Measurements from ENCODE around the gene RIMBP2.
A peak's percentile ranks its signal among the peaks of the same experiment; 100 is the strongest.

RIMBP2 gene

DNA sequence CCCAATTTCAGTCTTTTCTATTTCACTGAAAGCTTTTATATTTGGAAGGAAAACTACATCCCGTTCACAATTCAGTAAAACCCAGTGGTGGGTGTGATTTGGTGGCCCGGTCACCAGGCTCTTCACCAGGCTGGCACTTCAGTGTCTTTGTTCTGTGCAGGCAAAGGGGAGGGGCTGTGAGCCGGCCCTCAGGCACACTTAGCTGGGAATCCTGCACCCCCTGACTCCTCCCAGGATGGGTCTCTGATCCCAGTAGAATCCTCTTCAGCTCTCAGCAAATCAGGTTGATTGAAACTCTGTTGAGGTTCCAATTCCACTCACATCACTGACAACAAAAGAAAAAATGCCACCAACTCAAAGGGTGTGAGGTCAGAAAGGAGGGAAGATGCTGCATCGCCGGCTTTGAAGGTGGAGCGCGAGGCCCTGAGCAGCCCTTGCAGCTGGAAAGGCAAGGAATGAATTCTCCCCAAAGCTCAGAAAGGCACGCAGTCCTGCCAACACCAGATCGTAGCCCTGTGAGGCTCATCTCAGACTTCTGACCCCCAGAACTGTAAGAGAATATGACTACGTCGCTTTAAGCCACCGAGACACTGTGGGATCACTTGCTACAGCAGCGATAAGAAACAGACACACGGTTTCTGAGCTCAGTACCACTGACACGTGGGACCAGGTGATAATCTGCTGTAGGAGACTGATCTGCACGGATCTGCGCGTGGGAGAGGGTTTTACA, 211.8 kb downstream of the RIMBP2 start:
- DNase-seq (ENCODE audit: low spot score): no peak

DNA sequence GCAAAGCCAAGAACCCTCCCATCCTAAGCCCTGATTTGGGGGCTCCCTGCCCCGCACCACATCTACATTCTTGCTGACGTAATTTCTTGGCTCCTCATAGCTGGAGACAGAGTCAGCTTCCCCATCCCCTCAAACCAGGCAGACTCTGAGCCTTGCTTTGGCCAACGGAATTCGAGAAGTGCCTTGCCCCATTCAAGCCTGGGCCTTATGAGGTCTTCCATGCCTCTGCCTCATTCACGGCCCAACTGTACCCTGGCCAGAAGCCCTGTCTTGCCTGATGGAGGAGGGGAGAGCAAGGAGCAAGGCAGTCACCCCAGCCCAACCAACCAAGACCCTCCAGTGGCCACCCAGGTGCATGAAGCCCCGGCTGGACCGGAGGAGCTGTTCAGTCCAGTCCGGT, 214.3 kb downstream of the RIMBP2 start:
- no peak for DNase-seq (ENCODE audit: low spot score)

DNA sequence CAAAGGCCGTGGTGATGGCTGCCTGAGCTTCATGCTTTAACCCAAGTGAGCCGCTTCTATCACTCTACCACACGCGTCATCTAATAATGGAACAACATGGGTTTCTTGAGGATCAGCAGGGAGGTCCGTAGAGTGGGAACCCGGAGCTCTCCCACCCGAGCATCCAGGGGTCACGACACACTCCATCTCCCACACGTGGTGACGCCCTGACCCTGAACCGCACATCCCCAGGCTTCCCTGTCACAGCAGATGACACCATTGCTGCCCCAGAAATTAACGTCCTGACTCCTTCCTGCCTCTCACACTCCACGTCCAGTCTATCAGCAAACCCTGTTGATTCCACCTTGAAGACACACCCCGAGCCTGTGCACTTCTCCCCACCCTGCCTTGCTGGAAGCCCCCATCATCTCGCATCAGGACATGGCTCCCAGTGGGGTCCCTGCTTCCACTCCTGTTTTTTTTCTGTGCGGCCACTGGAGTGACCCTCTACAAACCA, 215.2 kb downstream of the RIMBP2 start:
- no peak for DNase-seq (ENCODE audit: low spot score)

DNA sequence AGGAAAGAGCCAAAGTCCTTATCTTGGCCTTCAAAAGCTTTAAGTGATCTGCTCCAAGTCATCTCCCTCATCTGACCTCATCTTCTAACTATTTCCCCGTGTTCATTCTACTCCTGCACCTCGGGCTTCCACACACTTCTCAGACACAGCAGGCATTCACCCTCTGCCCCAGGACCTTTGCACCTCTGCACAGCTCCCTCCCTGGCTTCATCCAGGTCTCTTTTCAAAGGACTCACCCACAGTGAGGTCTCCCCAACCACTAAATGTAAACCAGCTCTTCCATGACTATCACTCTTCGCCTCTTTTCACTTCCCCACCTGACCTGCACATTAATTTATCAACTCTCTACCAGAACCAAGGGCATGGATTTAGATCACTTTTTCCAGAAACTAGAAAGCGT, 216.6 kb downstream of the RIMBP2 start:
- no peak for DNase-seq (ENCODE audit: low spot score)

DNA sequence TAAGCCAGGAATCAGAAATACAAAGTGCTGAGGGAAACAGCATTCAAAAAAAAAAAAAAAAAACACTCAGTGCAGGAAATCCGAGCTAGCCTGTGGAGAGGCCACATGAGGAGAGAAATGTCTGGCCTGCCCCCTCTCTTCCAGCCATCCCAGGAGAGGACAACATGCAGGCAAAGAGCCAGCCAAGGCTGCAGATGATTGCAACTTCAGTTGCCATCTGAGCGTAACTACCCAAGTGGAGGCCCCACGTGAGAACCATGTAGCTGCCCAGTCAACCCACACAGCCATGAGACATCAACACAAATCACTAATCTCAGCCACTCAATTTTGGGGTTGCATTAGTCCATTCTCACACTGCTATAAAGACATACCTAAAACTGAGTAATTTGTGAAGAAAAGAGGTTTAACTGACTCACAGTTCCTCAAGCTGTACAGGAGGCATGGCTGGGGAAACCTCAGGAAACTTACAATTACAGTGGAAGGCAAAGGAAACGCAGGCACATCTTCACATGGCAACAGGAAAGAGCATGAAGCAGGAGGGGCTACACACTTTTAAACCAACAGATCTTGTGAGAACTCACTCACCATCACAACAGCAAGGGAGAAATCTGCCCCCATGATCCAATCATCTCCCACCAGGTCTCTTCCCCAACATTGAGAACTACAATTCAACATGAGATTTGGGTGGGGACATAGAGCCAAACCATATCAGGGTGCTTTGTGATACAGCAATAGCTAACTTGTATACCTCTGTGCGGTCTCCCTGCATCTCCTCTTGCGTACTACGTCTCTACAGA, 217.3 kb downstream of the RIMBP2 start:
- DNase-seq (ENCODE audit: low spot score): no peak

DNA sequence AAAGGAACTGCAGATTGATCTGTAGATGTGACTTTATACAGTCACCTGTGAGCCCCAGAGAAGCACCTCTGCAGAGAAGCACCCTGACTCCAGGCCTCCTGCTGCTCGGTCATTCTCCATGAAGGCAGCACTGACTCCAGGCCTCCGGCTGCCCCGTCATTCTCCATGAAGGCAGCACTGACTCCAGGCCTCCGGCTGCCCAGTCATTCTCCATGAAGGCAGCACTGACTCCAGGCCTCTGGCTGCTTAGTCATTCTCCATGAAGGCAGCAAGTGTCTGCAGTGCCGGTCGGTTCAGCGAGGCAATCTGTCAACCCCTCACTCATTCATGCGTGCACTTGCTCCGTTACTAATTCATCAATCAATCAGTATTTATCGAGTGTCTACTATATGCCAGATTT, 218.1 kb downstream of the RIMBP2 start:
- no peak for DNase-seq (ENCODE audit: low spot score)

DNA sequence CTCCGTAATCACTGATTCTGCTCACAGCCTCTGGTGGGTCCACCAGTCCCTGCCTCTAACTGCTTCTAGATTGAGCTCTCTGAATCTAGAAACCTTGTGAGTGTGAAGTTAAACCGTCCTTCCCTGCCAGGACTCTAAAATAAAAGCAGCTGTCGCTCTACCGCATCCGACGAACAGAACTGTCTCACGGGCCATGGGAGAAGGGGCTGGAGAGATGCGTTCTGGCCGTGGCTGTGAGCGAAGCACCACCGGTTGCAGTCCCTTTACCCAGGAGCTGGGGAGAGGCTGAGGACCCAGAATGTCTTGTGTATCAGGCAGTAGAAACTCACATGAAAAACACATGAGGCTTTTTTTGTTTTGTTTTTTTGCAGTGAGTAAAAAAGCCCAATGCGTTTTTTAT, 218.8 kb downstream of the RIMBP2 start:
- DNase-seq (ENCODE audit: low spot score): no peak

DNA sequence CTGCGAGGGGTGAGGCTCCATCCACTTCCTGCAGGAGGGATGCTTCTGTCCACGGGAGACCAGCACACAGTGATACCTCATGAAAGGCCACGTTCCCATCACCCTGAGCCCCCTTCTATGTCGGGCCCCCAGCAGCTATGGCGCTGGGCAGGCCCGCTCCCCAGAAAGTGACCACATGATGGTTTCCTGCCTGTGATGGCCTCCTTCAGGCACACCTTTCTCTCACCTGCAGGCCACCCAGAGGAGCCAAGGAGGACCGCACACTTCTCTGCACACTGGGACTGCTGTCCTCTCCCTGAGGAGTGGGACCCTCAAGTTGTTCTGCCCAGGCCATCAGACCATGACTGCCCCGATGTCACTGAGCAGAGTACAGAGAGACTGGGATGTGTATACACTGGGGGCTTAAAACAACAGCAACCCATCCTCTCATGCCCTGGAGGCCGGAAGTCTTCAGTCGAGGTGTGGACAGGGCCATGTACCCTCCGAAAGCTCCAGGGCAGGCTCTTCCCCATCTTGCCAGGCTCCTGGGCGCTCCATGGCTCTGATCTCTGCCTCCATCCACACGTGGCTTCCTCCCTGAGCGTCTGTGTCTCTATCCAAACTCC, 219.5 kb downstream of the RIMBP2 start:
- DNase-seq (ENCODE audit: low spot score): no peak

DNA sequence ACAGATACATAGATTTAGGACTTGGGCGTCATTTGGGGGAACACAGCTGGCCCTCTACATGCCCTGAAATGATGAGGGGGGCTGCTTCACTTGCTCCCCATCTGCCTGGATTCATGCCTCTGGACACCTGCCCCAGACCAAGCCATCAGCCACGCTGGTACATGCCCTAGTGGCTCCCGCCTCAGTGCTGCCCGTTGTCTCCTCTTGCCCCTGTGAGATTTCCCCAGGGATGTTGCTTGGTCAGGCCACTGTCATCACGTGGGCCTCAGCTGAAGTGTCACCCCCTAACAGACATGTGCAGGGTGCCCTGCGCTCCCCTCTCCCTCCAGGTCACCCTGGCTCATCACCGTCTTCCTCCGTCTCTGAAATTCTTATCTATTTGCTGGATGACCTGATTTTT, 220.9 kb downstream of the RIMBP2 start:
- DNase-seq (ENCODE audit: low spot score): no peak

DNA sequence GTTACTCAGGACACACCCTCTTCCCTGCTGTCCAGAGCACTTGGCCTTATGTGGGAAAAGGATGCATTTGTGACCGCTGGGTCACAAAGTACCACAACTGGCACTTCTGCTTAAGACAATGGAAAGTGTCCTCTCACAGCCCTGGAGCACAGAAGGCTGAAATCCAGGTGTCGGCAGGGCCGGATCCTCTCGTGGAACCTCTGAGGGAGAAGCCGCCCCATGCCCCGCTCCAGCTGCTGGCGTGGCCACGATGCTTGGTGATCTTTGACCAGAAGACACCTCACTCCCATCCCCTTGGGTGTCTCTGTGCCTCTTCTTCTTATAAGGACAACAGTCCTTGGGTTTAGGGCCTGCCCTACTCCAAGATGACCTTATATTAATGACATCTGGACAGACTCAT, 221.4 kb downstream of the RIMBP2 start:
- no peak for DNase-seq (ENCODE audit: low spot score)

DNA sequence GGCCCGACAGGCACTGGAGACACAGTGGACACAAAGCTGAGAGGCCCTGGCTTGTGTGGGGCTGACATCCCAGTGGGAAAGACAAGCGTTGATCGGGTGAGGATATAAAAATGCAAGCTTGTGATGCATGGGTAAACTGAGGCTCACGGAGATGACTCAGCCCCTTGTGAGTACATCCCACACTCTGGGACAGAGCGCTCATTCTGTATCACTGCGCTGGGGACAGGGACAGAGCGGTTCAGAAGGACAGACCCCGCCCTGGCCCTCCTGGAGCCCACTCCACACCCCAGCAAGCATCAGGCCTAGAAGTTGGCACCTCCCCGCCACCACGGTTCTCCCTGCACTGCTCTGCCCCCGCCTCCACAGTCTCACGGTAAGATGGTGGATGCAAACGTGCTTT, 222.1 kb downstream of the RIMBP2 start:
- DNase-seq (ENCODE audit: low spot score): no peak

DNA sequence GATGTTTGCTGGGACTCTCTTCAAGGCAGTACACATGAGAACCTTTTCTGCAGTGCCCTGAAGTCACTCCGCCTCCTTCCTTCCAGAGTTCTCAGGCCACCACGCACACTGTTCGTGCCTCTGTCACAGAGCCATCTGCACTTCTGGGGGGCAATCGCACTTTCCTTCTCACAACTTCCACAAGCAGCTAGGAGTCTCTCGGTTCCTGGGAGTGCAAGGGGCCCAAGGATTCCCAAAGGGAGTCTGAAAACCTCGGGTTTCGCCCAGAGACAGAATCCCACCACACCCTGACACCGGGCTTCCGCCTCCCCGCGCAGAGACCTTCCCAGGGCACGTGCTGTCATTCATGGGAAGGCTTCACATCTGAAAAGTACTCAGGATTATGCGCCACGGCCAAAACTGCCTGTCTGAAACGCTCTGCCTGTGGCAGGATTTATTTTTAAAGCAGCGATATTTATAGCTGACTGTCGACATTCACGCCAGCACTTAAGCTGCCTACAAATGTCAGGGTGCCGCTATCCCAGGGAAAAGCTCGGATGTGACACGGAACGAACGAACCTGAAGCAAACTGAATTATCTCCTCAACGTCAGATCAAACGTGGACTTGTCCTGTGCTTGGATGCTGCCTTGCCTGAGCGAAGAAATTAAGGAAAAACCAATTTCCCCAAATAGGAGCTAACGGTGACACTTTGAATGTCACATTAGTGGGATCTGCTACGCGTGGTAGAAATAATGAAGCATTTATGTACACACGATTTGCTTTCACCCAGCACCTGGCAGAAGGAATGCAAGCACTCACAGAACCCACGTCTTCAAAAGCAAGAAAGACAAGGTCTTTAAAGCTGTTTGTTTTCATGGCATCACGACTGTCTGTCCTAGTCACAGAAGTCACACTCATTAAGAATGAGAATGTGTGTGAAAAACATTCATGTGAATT, 224.4 kb downstream of the RIMBP2 start:
- peak; percentile 47 for DNase-seq (ENCODE audit: low spot score)

DNA sequence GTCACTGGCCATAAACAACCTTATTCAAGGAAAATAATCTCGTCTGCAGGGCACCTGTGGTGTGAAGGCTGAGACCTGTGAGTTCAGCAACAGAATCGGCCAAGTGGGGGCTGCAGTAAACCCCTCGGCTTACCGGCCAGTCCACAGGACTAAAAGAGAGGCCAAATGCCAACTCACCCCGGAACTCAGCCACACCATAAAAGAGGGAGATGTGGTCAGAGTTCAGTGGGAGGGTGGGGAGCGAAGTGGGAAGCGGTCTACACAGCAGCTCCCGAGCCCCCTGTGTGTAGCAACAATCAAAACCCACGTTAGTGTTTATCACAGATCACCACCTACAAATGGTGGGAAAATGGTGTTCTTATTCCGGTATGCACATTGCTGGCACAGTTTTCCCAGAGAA, 225.4 kb downstream of the RIMBP2 start:
- no peak for DNase-seq (ENCODE audit: low spot score)

DNA sequence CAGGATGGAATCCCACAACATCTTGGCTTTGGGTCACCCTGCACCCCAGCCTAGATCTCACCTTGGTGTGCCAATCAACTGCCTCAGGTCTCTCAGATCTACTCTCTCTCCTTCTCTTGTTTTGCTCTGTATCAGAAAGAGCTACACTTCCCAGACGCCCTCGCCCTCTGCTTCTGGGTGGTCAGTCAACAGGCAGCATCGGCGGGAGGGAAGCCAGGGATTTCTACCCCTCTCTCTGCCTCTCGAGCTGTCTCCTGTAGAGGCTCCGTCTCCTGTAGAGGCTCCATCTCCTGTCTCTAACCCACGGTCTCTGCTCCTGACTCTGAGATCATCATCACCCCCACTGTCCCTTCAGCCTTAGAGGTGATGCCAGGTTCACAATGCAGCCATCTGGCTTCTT, 226.8 kb downstream of the RIMBP2 start:
- no peak for DNase-seq (ENCODE audit: low spot score)

DNA sequence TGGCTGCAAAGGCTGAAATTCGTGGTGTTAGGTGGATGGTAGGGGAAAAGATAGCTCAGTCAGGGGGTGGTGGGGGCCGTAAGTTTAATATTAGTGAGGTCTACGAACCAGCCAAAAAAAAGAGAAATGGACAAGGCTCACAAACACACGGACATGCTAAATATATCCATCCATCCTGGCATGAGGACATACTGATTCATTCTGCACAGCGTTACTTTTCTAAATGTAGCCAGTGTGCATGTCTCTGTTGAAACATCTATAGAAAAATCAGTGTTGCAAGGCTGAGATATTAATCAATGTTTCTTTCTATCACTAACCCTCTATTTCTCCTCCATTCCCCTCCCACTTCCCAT, 227.8 kb downstream of the RIMBP2 start:
- no peak for DNase-seq (ENCODE audit: low spot score)

DNA sequence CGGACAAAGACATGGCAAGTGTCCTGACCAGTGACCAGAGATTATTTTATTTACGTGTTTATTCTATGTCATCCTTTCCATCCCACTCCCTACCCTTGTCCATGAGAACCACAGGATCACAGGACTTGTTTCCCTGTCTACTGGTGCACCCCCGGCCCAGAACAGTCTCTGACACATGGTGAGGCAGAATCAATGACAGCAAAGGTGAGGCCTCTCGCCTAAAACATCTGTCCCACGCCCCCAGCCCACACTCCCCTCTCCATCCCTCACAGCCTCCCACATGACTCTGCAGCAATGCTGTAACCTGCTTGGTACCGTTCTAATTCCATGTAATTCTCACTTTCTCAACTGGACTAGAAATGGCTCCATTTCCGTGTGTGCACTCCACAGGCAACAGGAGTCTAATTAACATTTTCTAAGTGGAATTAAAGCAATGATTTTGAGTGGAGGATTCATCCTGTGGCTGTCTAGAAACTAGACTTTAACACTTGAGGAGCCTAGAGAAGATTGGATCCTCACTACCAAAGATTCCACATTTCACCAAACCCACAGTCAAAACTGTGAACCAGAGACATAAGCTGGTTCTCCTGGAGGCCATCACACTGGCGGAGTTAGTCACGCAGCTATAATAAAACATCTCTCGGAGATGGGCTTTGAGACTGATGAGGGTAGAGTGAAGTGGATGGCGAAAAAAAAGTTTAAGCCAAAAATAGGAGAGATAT, 228.3 kb downstream of the RIMBP2 start:
- DNase-seq (ENCODE audit: low spot score): no peak

DNA sequence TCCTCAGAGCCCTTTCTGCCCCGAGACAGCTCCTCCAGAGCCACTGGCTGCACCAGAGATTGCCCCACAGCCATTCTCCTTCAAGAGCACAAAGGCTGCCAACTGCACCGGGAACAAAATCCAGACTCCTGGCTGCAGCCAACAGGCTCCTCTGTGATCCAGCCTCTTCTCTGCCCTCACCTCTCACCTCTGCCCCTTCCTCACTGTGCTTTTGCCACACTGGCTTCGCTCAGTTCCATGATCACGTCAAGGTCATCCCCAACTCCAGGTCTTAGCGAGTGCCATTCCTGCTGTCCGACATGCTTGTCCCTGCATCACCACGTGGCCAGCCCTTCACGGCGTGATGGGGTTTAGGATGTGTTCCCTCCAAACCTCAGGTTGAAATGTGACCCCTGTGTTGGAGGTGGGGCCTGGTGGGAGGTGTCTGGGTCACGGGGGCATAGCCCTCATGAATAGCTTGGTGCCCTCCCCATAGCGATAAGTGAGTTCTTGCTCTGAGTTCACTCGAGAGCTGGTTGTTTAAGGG, 229.1 kb downstream of the RIMBP2 start:
- DNase-seq (ENCODE audit: low spot score): no peak

DNA sequence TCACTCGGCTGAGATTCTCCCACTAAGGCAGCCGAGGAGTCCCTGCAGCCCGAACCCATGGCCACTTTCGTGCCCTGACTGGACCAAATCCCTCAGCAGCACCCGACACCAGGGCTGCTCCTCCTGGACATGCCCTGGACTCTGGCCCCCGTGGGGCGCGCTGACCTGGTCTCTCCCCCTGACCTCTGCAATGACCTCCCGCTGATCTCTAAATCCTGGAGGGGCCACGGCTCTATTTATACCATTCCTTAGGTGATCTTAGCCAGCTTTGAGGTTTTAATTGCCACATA, 230.0 kb downstream of the RIMBP2 start:
- no peak for DNase-seq (ENCODE audit: low spot score)

DNA sequence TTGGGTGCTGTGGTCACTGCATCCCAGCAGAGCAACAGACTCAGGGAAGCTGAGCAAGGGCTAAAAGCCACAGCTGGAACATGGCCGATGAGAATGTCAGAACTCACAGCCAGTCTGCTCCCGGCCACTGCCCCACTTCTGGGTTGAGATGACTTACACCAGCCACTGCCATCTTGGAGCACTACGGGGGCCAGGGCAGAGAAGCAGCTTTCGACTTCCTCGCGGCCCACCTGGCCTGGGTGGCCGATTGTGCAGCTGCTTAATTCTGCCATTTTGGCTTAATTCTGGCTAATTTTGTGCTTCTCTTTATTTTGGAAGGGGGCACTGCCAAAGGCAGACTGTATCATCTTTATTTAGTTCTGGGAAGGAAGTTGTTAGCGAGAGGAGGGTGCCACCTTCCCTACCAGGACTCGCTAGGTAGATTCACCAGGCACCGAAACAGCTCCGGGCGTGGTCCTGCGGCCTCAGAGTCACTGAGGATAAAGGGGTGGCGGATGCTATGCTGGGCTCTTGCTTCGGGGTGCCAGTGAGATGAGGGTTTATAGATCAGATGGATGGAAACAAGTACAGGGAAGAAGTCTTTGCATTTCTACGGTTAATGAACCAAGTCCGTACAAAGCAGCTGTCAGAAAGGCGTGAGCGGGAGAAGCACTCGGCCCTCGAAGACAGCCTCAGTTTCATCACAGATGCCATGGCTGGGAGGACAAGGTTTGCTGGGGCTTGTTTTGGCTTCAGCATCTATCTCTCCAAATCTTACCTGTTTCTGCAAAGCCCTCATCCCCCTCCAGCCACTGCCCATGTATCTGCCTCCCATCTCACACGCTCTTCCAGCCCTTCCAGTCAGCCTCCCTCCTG, 230.6 kb downstream of the RIMBP2 start:
- DNase-seq (ENCODE audit: low spot score): no peak

DNA sequence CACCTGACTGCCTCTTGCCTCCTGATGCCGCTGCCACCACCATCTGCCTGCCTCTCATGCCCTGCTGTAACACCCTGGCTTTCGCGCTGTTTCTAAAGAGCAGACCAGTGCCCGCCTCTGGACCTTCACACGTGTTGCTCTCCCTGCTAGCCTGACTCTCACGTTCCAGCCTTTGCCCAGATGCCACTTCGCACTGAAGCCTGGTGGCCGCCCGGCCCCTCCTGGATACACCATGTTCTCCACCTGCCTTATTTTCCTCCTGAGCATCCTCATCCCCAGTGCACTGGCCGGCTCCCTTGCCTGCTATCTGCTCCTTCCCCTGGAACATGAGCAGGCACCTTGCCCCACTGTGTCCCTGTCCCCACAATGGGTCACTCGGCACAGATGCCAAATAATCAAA, 231.9 kb downstream of the RIMBP2 start:
- no peak for DNase-seq (ENCODE audit: low spot score)
